AG04449 (cell line): ENCODE measurements around the gene PLAU.

ENCODE experiments used
- CTCF ChIA-PET: fragments of 350-600 bp; formaldehyde crosslinking; extraction: SDS; loops from one replicate; lab custom pipeline; 2021; ENCODE audit warnings: antibody characterized with exemption; lab: Yijun Ruan, JAX
- POLR2A ChIA-PET: fragments of 400-600, 350-600 bp; formaldehyde crosslinking; extraction: SDS; loops from one replicate; lab custom pipeline; 2020; ENCODE audit warnings: antibody characterized with exemption, inconsistent platforms; lab: Yijun Ruan, JAX
- DNase-seq: peaks from one replicate; pipeline ENCODE4 v3.0.0-alpha.2; 2010; ENCODE audit warnings: low read depth, low spot score
- H3K4me3 ChIP-seq: 2 replicates; pipeline ENCODE4 v1.5.1; 2011; ENCODE audit warnings: low read depth, mild to moderate bottlenecking, control low read depth, low read length
- CTCF ChIP-seq: IDR thresholded peaks from one replicate; pipeline ENCODE4 v1.5.1; 2011; ENCODE audit warnings: mild to moderate bottlenecking, moderate library complexity, low read length, control low read depth, inconsistent platforms; ENCODE audit not compliant: insufficient read depth; ENCODE audit errors: missing control alignments

PLAU gene

GRCh38 chr10:73899423-73899822, 11.5 kb upstream of the PLAU start:
- POLR2A ChIA-PET: interaction anchor here (0.7 to 1.9 kb wide), 4 partner anchors 9 to 67 kb away, joined by 3 to 12 read pairs (median 5); no protein-coding TSS in a partner anchor
- no peak for TF ChIP-seq CTCF
- no peak for DNase-seq
- CTCF ChIA-PET: interaction anchor here (0.9 to 24.3 kb wide), 9 partner anchors 9 to 176 kb away, joined by 3 to 806 read pairs (median 5); no protein-coding TSS in a partner anchor
- H3K4me3 ChIP-seq: no peak overlapping the region

- no peak for TF ChIP-seq CTCF
- POLR2A ChIA-PET: interaction anchor here (0.7 to 1.9 kb wide), 3 partner anchors 8 to 66 kb away, joined by 4 to 12 read pairs (median 6); no protein-coding TSS in a partner anchor
- CTCF ChIA-PET: interaction anchor here (1.1 to 24.3 kb wide), 8 partner anchors 10 to 175 kb away, joined by 3 to 806 read pairs (median 12); no protein-coding TSS in a partner anchor
- DNase-seq: no peak
- no peak overlapping the region for H3K4me3 ChIP-seq
Observed at GRCh38 chr10:73900064-73900463, 10.9 kb upstream of the PLAU start.

- POLR2A ChIA-PET: interaction anchor here (0.8 kb wide), 1 partner anchor 12 kb away, joined by 3 read pairs; no protein-coding TSS in a partner anchor
- DNase-seq: no peak
- H3K4me3 ChIP-seq: no peak overlapping the region
- no peak for TF ChIP-seq CTCF
- CTCF ChIA-PET: interaction anchor here (1.0 to 4.6 kb wide), 6 partner anchors 11 to 39 kb away, joined by 3 to 24 read pairs (median 16); no protein-coding TSS in a partner anchor
Observed at GRCh38 chr10:73901261-73901660, 9.7 kb upstream of the PLAU start.

- ChIA-PET CTCF (interaction anchor here (1.8 to 4.6 kb wide), 4 partner anchors 8 to 38 kb away, joined by 6 to 24 read pairs (median 10); no protein-coding TSS in a partner anchor), POLR2A (interaction anchor here (0.6 kb wide), 2 partner anchors 14 to 15 kb away, joined by 3 read pairs; no protein-coding TSS in a partner anchor)
- H3K4me3 ChIP-seq: no peak overlapping the region
- TF ChIP-seq CTCF: no peak
- DNase-seq: no peak
Observed at GRCh38 chr10:73902351-73902750, 8.6 kb upstream of the PLAU start.

GRCh38 chr10:73905256-73906020, 5.5 kb upstream of the PLAU start:
- ChIA-PET CTCF (interaction anchor here (1.0 to 2.8 kb wide), 4 partner anchors 17 to 56 kb away, joined by 3 to 15 read pairs (median 11); no protein-coding TSS in a partner anchor), POLR2A (interaction anchor here (0.5 to 3.3 kb wide), 2 partner anchors 17 to 35 kb away, joined by 3 to 58 read pairs; no protein-coding TSS in a partner anchor)
- TF ChIP-seq CTCF: no peak
- DNase-seq: no peak
- H3K4me3 ChIP-seq: no peak overlapping the region
